GM19467 (cell line): ENCODE data around the gene KLHL3.

Experiments
- ATAC-seq: cut with Tn5 transposase; IDR thresholded peaks from one replicate; pipeline ENCODE4 v1.9.1; 2021; ENCODE audit warnings: mild to moderate bottlenecking, moderate library complexity; ENCODE audit not compliant: unreplicated experiment

Gene KLHL3

DNA sequence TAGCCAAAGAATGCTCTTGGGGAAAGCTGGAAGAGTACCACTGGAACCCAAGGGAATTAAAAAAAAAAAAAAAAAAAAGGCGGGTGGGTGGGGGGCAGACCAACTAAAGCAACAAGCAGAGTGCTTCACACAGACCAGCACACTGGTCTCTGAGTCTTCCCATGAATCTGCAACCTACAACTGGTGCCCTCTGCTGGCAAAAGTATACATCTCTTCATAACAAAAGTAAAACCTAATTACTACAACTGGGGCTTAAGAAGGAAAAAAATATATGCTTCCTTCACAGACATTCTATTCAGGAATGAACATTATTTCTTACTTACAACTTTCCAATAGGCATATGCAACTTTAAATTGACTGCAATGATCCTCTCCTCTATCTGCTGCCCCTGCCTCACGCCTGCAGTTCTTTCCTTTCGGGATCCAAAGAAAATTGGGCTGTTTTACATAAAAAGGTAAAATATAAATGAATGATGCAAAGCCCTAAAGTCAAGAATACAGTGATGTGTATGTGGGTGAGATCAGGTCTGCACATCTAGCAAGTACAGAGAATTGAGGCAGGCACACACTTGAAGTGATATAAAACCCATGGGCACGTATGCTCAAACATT is 7.2 kb upstream of the KLHL3 start:
- peak; percentile 49 for ATAC-seq

DNA sequence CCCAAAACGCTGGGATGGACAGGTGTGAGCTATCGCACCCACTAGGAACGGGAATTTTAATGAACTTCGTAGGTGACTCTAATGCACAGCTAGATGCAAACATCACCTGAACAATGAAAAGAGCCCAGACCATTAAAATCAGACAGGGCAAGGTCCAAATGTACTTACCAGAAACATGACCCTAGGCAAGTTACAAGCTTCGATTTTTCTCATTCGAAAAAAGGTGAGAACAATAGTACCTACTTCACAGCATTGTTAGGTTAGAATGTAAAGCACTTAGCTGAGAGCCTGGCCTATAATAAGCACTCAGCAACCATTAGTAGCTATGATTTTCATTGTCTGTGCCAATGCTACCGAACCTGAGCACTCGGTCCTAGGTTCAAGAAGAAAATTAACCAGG is 5.8 kb upstream of the KLHL3 start:
- ATAC-seq, result no peak

DNA sequence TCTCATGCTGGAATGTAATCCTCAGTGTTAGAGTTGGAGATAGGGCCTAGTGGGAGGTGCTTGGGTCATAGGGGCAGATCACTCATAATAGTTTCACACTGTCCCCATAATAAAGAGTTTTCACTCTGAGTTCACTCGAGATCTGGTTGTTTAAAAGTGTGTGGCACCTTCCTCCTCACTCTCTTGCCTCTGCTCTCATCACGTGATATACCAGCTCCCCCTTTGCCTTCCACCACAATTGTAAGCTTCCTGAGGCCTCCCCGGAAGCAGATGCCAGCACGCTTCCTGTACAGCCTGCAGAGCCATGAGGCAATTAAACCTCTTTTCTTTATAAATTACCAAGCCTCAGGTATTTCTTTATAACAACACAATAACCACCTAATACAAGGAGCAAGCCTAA is 3.8 kb upstream of the KLHL3 start:
- ATAC-seq, result no peak

DNA sequence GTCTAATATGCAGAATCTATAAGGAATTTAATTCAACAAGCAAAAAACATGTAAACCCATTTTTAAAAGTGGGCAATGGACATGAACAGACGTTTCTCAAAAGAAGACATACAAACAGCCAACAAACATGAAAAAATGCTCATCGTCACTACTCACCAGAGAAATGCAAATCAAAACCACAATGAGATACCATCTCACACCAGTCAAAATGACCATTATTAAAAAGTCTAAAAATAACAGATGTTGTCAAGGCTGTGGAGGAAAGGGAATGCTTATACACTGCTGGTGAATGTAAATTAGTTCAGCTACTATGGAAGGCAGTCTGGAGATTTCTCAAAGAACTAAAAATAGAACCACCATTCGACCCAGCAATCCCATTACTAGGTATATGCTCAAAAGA is 3.1 kb upstream of the KLHL3 start:
- ATAC-seq, result no peak

DNA sequence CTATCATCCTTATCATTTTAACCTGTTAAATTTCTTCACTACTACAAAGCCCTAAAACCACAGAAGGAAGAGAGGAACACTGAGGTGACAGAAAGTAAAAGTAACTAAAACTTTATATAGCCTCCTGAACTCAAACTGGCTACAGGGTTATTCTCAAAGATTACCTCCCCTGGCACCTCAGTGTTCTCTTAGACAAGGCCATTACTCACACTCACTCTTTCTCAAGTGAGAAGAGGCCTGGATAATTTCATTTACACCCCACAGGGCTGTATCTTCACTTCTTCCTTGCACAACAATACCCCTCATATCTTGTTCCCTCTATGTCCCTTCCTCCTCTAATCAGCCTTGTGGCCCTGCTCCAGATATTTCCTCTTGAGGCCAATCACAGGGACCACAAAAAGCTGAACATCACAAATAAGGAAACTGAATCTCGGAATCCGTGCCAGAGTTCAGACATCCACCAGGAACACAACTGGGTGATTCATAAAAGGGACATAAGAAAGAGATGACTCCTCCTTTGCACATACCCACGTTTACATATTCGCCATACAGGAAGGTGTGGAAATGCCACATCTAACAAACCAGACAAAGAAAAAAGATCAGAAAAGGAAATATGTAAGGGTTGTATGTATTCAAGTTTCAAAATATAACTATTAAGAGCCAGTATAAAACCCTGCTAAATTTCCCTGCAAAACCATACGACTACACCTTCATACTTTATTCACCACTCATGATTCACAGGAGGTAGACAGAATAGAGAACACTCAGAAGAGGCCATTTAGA is 1.7 kb upstream of the KLHL3 start:
- no peak for ATAC-seq

DNA sequence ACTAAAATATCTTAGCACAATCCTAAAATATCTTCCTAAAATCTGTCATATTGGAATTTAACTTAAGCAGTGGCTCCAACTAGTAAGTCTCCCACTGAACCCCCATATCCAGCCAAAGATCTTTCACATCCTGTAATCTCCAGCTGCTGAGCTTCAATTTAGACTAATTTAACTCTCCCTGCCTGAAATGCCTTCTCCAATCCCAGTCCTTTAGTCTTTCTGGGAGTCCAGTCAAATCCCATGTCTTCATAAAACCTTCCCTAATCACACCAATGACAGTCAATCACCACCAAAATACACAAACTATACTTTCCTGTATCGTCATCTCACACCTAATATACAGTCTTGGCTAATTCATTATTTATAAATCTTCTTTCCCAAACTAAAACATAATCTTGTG is 607 bp upstream of the KLHL3 start:
- ATAC-seq, result no peak

DNA sequence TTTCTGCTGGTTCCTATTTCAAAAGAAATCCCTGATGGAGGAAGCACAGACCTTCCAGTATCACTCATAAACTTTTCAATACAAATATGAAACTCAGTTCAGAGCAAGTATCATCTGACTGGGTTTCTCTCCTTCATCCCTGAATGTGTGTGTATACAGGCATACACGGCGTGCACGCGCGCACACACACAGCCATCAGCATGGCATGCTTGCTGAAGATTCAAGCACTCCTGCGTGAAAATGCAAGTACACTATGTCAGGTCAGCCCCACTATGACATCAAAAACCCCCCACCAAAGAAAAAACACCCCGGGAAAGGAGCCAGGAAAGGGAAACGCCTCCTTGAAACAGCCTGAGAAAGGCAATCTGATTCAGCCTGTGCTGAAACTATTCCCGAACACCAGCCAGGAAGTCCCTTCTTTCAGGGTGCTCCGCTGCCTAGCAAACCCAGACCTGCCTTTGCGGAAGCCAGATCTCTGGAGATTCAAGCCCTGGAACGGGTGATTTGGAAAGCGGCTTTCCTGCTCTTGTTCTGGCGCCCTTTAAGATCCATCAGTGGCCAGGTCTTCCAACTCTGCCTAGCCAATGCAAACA is 831 bp downstream of the KLHL3 start:
- ATAC-seq, result no peak

DNA sequence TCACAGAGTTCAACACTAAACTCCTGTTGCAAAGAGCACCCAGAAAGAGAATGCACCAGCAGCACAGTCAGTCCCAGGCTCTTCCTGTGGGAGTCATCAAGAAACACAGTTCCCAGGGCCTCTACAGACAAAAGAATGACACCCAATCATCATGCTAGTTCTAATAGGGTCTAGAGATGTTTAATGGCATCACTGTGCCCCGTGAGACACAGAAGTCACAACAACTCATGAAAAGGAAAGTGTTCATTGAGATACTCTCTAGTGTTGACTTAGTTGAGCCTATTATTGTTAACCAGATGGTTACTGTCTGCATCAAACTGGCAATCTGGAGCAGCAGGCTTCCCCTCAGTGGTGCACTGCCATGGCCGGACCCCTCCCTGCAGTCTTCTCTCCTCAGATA is 1.6 kb downstream of the KLHL3 start:
- ATAC-seq, result no peak

DNA sequence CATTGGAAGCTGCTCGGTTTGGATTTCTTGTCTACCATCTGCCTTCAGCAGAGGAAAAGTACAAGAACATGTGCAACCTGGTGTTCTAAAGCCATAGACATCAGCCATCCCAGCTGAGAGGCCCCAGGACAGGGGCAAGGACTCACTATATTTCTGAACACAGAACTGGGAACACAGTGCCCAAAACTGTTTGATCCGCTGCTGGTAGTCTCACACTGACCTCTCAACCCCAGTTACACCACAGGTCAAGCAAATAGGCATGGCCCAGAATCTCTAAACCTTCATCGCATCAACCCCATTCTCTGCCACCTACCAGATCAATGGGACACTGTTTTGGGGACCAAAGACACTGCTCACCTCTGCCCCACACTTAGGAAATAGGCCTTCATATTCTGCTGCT is 2.0 kb downstream of the KLHL3 start:
- ATAC-seq, result no peak

DNA sequence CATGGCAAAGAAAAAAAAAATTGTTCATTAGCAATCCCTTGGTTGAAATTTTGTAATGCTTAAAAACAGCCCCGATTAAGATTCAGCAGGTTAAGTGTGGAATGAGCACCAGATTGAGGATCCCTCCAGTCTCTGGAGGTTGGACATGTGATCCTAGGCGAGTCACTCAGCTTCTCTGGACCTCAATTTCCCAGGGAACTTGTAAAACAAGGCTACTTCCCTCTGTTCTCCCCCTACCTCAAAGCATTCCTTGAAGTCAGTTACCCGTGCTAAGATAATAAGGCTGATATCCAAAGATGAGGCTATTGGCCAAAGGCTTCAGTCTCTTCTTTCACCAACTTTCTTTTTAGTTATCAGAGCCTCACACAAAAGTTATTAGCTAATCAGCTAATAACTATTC is 2.9 kb downstream of the KLHL3 start:
- no peak for ATAC-seq

DNA sequence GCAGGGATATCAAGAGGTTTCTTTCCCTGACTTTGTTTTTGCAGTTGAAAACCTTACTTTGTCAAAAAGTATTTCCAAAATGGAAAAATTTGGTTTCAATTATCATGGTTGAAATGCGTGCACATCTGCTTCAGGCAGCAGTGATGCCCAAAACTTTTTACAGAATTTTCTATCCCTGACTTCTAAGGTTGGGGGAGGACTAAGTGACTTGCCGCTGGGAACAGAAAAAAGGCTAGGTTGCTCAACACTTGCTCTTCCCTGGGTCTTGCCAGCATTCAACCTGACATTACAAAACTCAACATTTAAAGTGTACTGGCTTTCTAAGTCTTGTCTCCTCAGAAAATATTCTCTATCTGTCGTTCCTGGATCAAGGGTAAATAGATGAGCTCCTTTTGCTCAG is 4.7 kb downstream of the KLHL3 start:
- ATAC-seq, result no peak

DNA sequence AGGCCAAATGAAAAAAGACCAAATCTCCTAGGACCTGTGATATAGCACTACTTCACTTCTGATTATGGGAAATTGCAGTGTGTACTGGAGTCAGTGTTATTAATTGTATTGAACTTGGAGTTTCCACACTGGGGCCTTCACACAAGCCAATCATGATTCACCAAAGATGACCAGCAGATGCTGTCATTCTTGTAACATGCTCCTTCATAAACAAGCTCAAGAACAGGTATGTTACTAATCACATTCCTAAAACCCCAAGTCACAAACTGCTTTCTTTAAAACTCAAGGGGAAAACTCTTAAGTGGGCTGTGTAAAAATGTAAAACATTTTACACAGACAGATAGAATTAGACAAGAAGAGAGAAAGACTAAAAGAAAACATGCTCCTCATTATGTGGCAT is 5.6 kb downstream of the KLHL3 start:
- no peak for ATAC-seq

DNA sequence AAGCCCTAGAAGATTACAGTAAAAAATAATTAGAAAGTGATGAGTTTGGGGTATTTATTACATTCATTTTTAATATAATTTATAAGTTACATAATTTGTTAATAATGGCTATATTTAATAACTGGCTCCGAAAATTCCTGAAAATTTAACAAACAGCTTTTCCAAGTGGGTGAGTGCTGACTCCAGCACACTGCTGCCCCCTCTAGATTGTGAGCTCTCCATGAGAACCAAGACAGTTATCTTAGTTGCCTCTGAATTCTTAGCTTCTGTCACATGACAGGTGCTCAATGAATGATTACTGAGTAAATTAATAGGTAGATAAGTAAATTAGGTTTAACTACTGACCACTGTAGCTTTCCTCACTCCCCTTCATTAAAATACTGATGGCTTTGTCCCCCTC is 7.8 kb downstream of the KLHL3 start:
- ATAC-seq, result no peak

DNA sequence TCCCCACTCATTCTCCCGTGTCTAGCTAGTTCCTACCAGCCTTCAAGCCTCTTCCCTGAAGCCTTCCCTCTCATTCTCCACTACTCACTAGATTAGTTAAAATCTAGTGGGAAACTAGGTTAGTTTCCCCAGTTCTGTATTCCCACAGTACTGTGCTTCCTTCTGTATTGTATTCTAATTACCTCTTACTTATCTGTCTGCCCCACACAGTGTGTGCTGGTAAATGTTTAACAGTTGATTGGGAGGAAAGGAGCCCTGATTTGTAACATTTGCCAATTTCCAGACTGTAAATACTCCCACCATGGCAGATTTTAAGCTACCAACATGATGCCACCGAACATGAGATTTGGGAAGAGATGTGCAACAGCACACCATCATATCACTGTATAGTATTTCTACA is 8.3 kb downstream of the KLHL3 start:
- ATAC-seq, result no peak

DNA sequence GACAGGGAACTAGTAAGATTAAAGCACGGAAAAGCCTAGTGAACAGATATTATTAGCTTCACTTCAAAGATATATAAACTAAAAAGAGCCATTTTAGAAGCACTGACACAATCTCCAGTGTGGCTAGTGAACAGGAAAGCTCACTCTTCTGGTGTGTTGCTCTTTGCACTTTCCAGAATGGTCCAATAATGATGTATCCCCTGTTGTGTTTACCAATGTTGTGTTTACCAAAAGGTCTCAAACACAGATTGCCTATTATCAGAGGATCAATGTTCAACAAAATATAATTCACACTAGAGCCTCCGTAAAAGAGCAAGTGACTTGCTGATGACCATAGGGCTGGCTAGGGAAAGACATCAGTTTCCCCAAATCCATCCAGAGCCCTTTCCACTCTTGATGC is 11.6 kb downstream of the KLHL3 start:
- no peak for ATAC-seq

DNA sequence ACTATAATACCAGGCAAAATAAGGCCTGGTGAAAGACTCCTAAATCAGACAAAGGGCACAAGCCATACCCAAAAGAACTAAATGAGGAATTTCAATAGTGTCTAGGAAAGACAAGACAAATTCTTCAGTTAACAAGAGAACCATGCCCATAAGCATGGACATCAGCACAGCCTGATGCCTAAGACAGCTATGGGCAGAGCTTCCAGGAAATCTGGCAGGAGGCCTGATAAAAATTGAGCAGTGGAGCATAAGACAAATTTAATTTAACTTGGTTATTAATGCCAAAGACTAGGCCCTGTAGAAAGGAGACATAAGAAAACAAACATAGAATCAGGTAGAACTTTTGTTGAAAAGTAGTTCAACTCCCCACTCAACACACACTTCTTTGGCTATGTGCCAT is 17.3 kb downstream of the KLHL3 start:
- ATAC-seq, result no peak

DNA sequence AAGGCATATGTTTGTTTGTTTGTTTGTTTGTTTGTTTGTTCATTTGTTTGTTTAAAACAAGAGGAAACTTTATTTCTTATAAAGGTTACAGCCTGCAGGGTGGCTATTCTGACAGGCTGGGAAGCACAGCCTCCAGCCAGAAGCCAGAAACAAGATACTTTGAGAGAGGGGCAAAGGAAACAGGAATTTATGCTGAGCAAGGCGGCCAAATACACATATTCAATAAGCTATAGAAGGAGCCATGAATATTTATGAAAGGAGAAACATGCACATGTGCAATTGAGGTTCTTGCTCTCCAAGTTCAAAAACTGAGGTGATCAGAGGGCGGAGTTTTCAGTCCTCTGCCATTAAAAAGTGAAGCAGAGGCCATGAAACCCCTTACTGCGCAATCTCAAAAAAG is 19.6 kb downstream of the KLHL3 start:
- no peak for ATAC-seq

DNA sequence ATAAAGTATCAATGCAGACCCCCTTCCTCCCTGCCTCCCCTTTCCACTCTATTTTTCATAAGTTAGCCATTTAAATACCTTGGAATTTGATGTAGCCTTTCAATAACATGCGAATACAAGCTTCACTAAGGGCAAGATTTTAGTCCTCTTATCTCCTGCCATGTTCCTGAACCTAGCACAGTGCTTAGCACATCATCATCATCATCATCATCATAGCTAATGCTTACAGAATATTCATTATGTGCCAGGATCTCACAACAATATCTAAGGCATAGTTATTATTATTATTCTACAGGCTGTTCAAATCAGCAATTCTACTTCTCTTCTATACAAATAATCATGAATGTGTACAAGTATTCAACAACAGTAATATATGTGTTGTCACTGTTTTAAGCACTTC is 20.4 kb downstream of the KLHL3 start:
- ATAC-seq, result no peak

DNA sequence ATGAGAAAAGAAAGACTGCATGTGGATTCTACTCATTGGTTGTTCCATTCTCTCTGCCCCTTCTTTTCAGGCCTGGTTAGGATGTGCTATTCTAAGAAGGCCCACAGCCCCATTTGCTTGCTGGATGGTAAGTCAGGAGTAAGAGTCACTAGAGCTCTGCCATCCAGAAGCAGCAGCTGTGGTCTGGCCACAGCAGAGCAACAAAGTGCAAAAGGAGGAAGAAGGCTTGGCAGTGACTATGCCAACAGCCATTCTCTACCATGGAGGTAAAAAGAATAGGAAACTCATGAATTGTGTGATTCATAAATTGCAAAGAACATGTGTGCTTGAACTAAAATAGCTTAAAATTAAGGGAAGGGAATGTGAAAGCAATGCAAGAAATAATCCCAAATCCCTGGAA is 20.9 kb downstream of the KLHL3 start:
- no peak for ATAC-seq

DNA sequence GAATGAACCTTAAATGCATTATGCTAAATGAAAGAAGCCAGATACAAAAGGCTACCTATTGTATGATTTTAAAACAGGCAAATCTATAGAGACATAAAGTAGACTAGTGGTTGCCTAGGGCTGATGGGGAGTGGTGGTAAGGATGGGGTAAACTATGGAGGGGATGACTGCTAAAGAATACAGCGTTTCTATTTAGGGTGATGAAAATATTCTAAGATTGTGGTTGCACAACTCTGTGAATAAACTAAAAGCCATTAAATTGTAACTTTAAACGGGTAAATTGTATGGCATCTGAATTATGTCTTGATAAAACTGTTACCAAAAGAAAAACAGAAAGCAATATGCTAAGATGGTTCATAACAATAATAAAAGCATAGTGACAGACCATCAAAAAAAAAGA is 21.4 kb downstream of the KLHL3 start:
- ATAC-seq, result no peak

DNA sequence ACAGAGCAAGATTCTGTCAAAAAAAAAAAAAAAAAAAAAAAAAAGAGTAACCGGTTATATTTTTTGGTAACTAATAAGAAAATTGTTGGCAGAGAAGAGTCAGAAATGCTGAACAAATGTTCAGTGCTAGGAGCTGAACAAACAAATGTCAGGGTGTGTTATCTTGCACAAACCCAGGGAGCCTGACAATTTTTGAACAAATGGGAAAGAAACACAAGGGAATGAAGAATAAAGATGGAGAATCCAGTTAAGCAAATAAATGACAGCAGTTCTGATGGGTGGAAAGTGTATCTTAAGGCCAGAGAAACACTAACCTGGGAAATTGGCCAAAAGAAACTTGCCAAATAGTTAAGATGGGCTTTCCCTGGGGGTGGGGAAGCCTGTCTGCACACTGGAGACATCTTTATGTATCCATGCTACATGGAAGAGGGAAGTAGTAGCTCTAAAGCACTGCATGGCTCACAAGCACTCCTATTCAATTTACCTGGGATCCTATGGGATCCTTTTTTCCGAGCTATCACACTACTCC is 23.7 kb downstream of the KLHL3 start:
- no peak for ATAC-seq

DNA sequence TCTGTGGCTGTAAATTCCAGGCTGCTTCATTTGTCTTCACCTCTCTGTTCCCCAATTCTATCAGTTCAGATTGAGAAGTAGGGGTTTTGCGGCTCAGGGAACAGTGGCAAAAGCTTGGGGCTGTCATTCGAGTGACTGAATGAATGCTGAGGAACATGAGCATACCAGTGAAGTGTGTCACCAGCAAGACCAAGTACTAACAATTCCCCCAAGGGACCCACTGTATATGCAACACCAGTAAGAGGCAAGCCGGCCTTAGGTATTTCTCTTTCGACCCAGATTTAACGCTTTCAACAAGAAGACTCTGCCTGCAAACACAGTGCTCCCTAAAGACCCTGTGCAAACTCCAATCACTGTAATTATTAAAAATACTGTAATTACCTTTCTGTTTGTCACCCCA is 25.8 kb downstream of the KLHL3 start:
- no peak for ATAC-seq
